Suppressor macrophage (primary cell): ENCODE measurements around the gene NOP53.
"Not testable (repeated sequence)": the region's sequence is repeated elsewhere in the genome, so short reads cannot be mapped to it uniquely, and the experiment has no call there.

ENCODE experiments used
- DNase-seq, 4 experiments: peaks; one replicate each; pipeline ENCODE4 v3.0.0-alpha.2; 2020 to 2022
- total RNA-seq, 17 experiments: gene quantifications; one replicate each; lab custom pipeline; 2026; ENCODE audit warnings: mixed read lengths in 6 of 17, inconsistent platforms in 3 of 17; lab: John Stamatoyannopoulos, UW

The NOP53 gene
- total RNA-seq, result 20.6 to 78.3 (median 37.4) reads per million in 17 experiments

GRCh38 chr19:47745010-47745901 is at the start of gene NOP53:
NOP53 (plus strand) TSS chr19:47745546; CDS start chr19:47745560, 14 bp downstream.
- peak; percentile 97 to 99 (median 98) for DNase-seq

GRCh38 chr19:47696635-47697034 is 48.7 kb upstream of the NOP53 start:
- no peak for DNase-seq

GRCh38 chr19:47697863-47698609 is 47.3 kb upstream of the NOP53 start:
- DNase-seq, result peak; percentile 83 to 89 (median 87)

- no peak for DNase-seq
Measured at GRCh38 chr19:47698631-47699359, 46.6 kb upstream of the NOP53 start.

- DNase-seq, result peak; percentile 53 to 77 (median 58)
Measured at GRCh38 chr19:47699360-47699917, 45.9 kb upstream of the NOP53 start.

GRCh38 chr19:47700934-47701716 is 44.2 kb upstream of the NOP53 start:
- no peak for DNase-seq

GRCh38 chr19:47701717-47702552 is 43.4 kb upstream of the NOP53 start:
- DNase-seq, result no peak

- DNase-seq, result no peak
Measured at GRCh38 chr19:47702671-47703070, 42.7 kb upstream of the NOP53 start.

- no peak for DNase-seq
Measured at GRCh38 chr19:47703301-47703700, 42.0 kb upstream of the NOP53 start.

GRCh38 chr19:47704024-47704423 is 41.3 kb upstream of the NOP53 start:
- DNase-seq, result no peak

- no peak for DNase-seq
Measured at GRCh38 chr19:47704656-47705055, 40.7 kb upstream of the NOP53 start.

- peak; percentile 83 to 87 (median 86) for DNase-seq
Measured at GRCh38 chr19:47707135-47707925, 38.0 kb upstream of the NOP53 start.

GRCh38 chr19:47711652-47712242 is 33.6 kb upstream of the NOP53 start:
- DNase-seq, result no peak

- peak; percentile 43 to 72 (median 54) for DNase-seq
Measured at GRCh38 chr19:47713046-47714021, 32.0 kb upstream of the NOP53 start, which contains the start of gene EHD2. EHD2 (plus strand) TSS chr19:47713422; CDS start chr19:47716613, 3,191 bp downstream.

- no peak for DNase-seq
Measured at GRCh38 chr19:47714339-47714738, 31.0 kb upstream of the NOP53 start.

- not testable (repeated sequence) for DNase-seq
Measured at GRCh38 chr19:47714855-47715254, 30.5 kb upstream of the NOP53 start.

GRCh38 chr19:47716270-47716937 is 28.9 kb upstream of the NOP53 start:
- DNase-seq, result no peak
